Kidney (tissue), 14 donors: ENCODE measurements around the gene ADAMTS3. TPM values are rescaled to one million over a fixed set of nuclear protein-coding genes. Genes with fewer than 3 reads are reported as not detected.
"Not testable (repeated sequence)": the region's sequence is repeated elsewhere in the genome, so short reads cannot be mapped to it uniquely, and the experiment has no call there.

Source experiments
- DNase-seq, 5 donors: peaks; one replicate each; pipeline ENCODE4 v3.0.0-alpha.2; 2013 to 2020
- FAIRE-seq: peaks from 2 replicates; lab custom pipeline; 2012; peaks lifted over from hg19 to GRCh38; lab: Jason Lieb, UNC
- H3K27ac ChIP-seq, 2 donors: one replicate each; pipeline ENCODE4 v1.7.0; 2013; ENCODE audit warnings: low read depth in 2 of 2, low read length in 2 of 2, inconsistent platforms in 1 of 2
- H3K27me3 ChIP-seq: one replicate; pipeline ENCODE4 v1.7.1; 2013; ENCODE audit warnings: low read length, inconsistent platforms; ENCODE audit not compliant: control insufficient read depth, insufficient read depth
- H3K36me3 ChIP-seq, 3 donors: one replicate each; pipeline versions ENCODE4 v1.7.0 to v1.7.1; 2013; ENCODE audit warnings: low read length in 3 of 3, control low read depth in 1 of 3, inconsistent platforms in 1 of 3; ENCODE audit not compliant: insufficient read depth in 3 of 3, control insufficient read depth in 2 of 3
- H3K4me1 ChIP-seq, 3 donors: one replicate each; pipeline versions ENCODE4 v1.7.0 to v1.7.1; 2013; ENCODE audit warnings: low read length in 3 of 3, inconsistent platforms in 1 of 3, low read depth in 1 of 3; ENCODE audit not compliant: control insufficient read depth in 2 of 3, insufficient read depth in 2 of 3
- H3K4me3 ChIP-seq, 3 donors: one replicate each; pipeline versions ENCODE4 v1.7.0 to v1.8.1; 2013; ENCODE audit warnings: low read length in 3 of 3, control low read depth in 1 of 3, inconsistent platforms in 1 of 3
- H3K9ac ChIP-seq, 3 donors: one replicate each; pipeline versions ENCODE4 v1.7.0 to v1.7.1; 2013; ENCODE audit warnings: low read length in 3 of 3, control low read depth in 1 of 3, inconsistent platforms in 1 of 3
- H3K9me3 ChIP-seq, 3 donors: one replicate each; pipeline versions ENCODE4 v1.7.0 to v1.7.1; 2013; ENCODE audit warnings: low read length in 3 of 3, control low read depth in 1 of 3, inconsistent platforms in 1 of 3; ENCODE audit not compliant: control insufficient read depth in 2 of 3, insufficient read depth in 1 of 3
- intact Hi-C: fragments of 100-400 bp; cut with DNase I; formaldehyde crosslinking; loops from one replicate; pipeline ENCODE4 v1.11.1; 2022
- polyA plus RNA-seq: library from polyadenylated mRNA; stranded (reverse); fragments of 350-450 nt; fragmentation: Illumina TruSeq; extraction: RNeasy Lipid Tissue Mini Kit (QIAGEN cat#74804); gene quantifications from one replicate; pipeline ENCODE4 v1.2.3, GENCODE V29; 2014; ENCODE audit warnings: low read depth, low replicate concordance; ENCODE audit not compliant: insufficient read depth
- total RNA-seq: library from RNA; stranded (reverse); fragmentation: NEBNext Ultra II Directional; extraction: Animal tissue kit (Norgen Biotek cat#: 25700); gene quantifications from one replicate; pipeline ENCODE4 v1.2.1, GENCODE V29; 2021
- TF ChIP-seq, protein P1 (sequence below): IDR thresholded peaks from 3 replicates; pipeline ENCODE4 v1.5.1; 2012; ENCODE audit warnings: mild to moderate bottlenecking, moderate library complexity, borderline replicate concordance; ENCODE audit not compliant: insufficient read depth; ENCODE audit errors: extremely low read depth
- donor health status: control.
- donor health status: control.
- donor health status: control.
- donor health status: control.
- donor health status: control.
- donor health status: DM: yes; HTN: yes; CAD: no.
- donor health status: Normal renal cell carcinoma (clear cell type).

Gene ADAMTS3
- total and polyA plus RNA-seq, 2 donors from 2014 or later: 0.56 to 4.2 TPM

- Histone ChIP-seq H3K4me1 (no peaks in the 10 kb centered on the region), H3K36me3 (no peaks in the 10 kb centered on the region), H3K9ac (no peak overlapping the region), H3K27me3 (no peaks in the 10 kb centered on the region), H3K27ac (no peak overlapping the region), H3K9me3 (no peaks in the 10 kb centered on the region), H3K4me3 (no peak overlapping the region)
- intact Hi-C loops: no loop called here
- FAIRE-seq (no peak), DNase-seq (no peak)
- TF ChIP-seq, protein P1, sequence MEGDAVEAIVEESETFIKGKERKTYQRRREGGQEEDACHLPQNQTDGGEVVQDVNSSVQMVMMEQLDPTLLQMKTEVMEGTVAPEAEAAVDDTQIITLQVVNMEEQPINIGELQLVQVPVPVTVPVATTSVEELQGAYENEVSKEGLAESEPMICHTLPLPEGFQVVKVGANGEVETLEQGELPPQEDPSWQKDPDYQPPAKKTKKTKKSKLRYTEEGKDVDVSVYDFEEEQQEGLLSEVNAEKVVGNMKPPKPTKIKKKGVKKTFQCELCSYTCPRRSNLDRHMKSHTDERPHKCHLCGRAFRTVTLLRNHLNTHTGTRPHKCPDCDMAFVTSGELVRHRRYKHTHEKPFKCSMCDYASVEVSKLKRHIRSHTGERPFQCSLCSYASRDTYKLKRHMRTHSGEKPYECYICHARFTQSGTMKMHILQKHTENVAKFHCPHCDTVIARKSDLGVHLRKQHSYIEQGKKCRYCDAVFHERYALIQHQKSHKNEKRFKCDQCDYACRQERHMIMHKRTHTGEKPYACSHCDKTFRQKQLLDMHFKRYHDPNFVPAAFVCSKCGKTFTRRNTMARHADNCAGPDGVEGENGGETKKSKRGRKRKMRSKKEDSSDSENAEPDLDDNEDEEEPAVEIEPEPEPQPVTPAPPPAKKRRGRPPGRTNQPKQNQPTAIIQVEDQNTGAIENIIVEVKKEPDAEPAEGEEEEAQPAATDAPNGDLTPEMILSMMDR: no peak
Measured at GRCh38 chr4:72430988-72431387, 138.0 kb downstream of the ADAMTS3 start.

- FAIRE-seq: no peak
- no peak for DNase-seq
- TF ChIP-seq, protein P1: no peak
- no peaks in the 10 kb centered on the region for H3K9me3 ChIP-seq
- no peaks in the 10 kb centered on the region for H3K27me3 ChIP-seq
- no peak overlapping the region for H3K27ac ChIP-seq
- no peak overlapping the region for H3K4me3 ChIP-seq
- intact Hi-C loops: no loop called here
- H3K36me3 ChIP-seq: no peaks in the 10 kb centered on the region
- no peaks in the 10 kb centered on the region for H3K4me1 ChIP-seq
- H3K9ac ChIP-seq: no peak overlapping the region
Measured at GRCh38 chr4:72430050-72430449, 139.0 kb downstream of the ADAMTS3 start.

GRCh38 chr4:72429397-72429889 is 139.6 kb downstream of the ADAMTS3 start:
- DNase-seq (no peak), FAIRE-seq (no peak)
- no peaks in the 10 kb centered on the region for H3K9me3 ChIP-seq
- H3K36me3 ChIP-seq: no peaks in the 10 kb centered on the region
- no peak overlapping the region for H3K9ac ChIP-seq
- intact Hi-C loops: no loop called here
- TF ChIP-seq, protein P1: no peak
- no peaks in the 10 kb centered on the region for H3K4me1 ChIP-seq
- H3K27me3 ChIP-seq: no peaks in the 10 kb centered on the region
- H3K27ac ChIP-seq: no peak overlapping the region
- no peak overlapping the region for H3K4me3 ChIP-seq

DNA sequence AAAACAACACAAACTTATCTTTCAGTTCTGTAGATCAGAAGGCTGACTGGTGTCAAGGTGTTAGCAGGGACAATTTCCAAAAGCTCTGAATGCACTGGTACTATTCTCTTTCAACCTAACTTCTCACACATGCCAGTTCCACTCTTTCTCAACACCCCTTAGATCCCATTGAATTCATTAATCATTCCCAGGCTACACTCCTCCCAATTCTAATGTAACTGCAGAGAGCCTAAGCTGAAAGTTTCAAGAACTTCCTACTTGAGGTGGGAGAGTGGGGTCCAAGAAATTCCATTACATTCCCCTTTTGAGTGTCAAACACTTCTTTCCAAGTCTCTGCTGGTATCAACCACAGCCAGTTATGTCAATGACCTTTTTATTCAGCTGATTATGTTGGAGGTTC is 142.0 kb downstream of the ADAMTS3 start:
- H3K9me3 ChIP-seq: no peaks in the 10 kb centered on the region
- DNase-seq (no peak), FAIRE-seq (no peak)
- H3K4me1 ChIP-seq: no peaks in the 10 kb centered on the region
- H3K4me3 ChIP-seq: no peak overlapping the region
- no peaks in the 10 kb centered on the region for H3K36me3 ChIP-seq
- TF ChIP-seq, protein P1: no peak
- intact Hi-C loops: no loop called here
- H3K9ac ChIP-seq: no peak overlapping the region
- H3K27ac ChIP-seq: no peak overlapping the region
- H3K27me3 ChIP-seq: no peaks in the 10 kb centered on the region

DNA sequence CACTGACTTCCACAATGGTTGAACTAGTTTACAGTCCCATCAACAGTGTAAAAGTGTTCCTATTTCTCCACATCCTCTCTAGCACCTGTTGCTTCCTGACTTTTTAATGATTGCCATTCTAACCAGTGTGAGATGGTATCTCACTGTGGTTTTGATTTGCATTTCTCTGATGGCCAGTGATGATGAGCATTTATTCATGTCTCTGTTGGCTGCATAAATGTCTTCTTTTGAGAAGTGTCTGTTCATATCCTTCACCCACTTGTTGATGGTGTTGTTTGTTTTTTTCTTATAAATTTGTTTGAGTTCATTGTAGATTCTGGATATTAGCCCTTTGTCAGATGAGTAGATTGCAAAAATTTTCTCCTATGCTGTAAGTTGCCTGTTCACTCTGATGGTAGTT is 143.1 kb downstream of the ADAMTS3 start:
- FAIRE-seq, H3K9ac ChIP-seq, H3K36me3 ChIP-seq, H3K4me1 ChIP-seq, intact Hi-C loops, H3K27me3 ChIP-seq, H3K9me3 ChIP-seq, H3K27ac ChIP-seq, H3K4me3 ChIP-seq, DNase-seq: not testable (repeated sequence)
